OCI-LY1 (cell line): ENCODE results near the gene RFTN1.

Experiments
- EZH2 ChIP-seq: fragments of 200-600 bp; sonication (generic), shearing (Covaris generic); IDR thresholded peaks from 2 replicates; pipeline ENCODE4 v1.8.0; 2017; ENCODE audit warnings: borderline replicate concordance, mixed run types, mild to moderate bottlenecking, antibody characterized with exemption, low read length, moderate library complexity, mixed read lengths
- TF ChIP-seq, protein P1 (sequence below): fragments of 200-600 bp; sonication (generic), shearing (Covaris generic); IDR thresholded peaks from 2 replicates; pipeline ENCODE4 v1.5.1; 2017; ENCODE audit warnings: mild to moderate bottlenecking, antibody characterized with exemption, low read length, moderate library complexity, mixed read lengths

DNA sequence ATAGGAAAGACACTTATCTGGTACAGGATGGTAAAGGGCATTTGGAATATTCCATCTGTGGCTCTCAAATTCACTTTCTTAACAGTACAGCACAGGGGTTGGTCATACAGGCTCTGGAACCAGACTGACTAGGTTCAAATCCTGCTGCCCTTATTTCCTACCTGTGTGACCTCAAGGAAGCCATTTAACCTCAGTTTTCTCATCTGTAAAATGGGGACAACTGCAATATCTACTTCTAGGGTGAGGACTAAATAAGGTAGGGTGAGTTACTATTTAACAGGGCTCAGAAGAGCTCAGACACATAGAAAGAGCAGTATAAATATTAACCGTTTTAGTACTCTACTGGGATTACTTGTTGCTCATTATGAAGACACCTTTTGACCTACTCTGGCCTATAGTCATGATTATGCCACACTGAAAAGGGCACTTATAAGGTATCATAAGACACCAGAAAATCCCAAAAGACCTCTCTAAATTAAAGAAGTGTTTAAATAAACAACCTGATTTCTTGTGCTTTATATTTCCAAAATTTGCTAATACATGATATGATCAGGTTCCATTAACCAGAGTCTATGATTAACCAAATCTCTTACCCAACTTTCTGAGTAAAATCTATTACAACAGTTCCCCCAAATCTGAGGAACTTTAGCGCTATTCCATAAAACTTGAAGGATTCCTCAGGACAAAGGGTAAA is 6.5 kb downstream of the RFTN1 start:
- TF ChIP-seq, protein P1, sequence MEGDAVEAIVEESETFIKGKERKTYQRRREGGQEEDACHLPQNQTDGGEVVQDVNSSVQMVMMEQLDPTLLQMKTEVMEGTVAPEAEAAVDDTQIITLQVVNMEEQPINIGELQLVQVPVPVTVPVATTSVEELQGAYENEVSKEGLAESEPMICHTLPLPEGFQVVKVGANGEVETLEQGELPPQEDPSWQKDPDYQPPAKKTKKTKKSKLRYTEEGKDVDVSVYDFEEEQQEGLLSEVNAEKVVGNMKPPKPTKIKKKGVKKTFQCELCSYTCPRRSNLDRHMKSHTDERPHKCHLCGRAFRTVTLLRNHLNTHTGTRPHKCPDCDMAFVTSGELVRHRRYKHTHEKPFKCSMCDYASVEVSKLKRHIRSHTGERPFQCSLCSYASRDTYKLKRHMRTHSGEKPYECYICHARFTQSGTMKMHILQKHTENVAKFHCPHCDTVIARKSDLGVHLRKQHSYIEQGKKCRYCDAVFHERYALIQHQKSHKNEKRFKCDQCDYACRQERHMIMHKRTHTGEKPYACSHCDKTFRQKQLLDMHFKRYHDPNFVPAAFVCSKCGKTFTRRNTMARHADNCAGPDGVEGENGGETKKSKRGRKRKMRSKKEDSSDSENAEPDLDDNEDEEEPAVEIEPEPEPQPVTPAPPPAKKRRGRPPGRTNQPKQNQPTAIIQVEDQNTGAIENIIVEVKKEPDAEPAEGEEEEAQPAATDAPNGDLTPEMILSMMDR, result no peak
- TF ChIP-seq EZH2, result no peak
